Sigmoid colon (tissue), 4 donors: ENCODE measurements around the gene INSIG1.

Source experiments
- CTCF ChIP-seq, 4 experiments: fragments of 450-650 bp in 3 of 4; fragments of 200-600 bp in 1 of 4; IDR thresholded peaks; one replicate each; pipeline ENCODE4 v1.5.1; 2016 to 2019; ENCODE audit warnings: antibody characterized with exemption in 4 of 4, mild to moderate bottlenecking in 3 of 4, moderate library complexity in 2 of 4
- EP300 ChIP-seq, 4 donors: sonication (generic); formaldehyde crosslinking; IDR thresholded peaks; one replicate each; pipeline ENCODE4 v1.6.1; 2017; ENCODE audit warnings: antibody characterized with exemption in 4 of 4
- POLR2A ChIP-seq, 2 donors: fragments of 450-650 bp; IDR thresholded peaks; one replicate each; pipeline ENCODE4 v1.6.1; 2016; ENCODE audit warnings: antibody characterized with exemption in 2 of 2, mild to moderate bottlenecking in 2 of 2, moderate library complexity in 2 of 2

- TF ChIP-seq POLR2A (IDR thresholded peaks at IDR 0.05) (no peak), EP300 (IDR thresholded peaks at IDR 0.05) (no peak), CTCF (IDR thresholded peaks at IDR 0.05) (no peak)
Observed at GRCh38 chr7:155355176-155355575, 57.5 kb downstream of the INSIG1 start.
